Measurements from ENCODE around the gene EPB41L2. TPM values are rescaled to one million over a fixed set of nuclear protein-coding genes. Genes with fewer than 3 reads are reported as not detected.

Gene EPB41L2
- total RNA-seq, 1 experiment from 2014 or later: 199 TPM

DNA sequence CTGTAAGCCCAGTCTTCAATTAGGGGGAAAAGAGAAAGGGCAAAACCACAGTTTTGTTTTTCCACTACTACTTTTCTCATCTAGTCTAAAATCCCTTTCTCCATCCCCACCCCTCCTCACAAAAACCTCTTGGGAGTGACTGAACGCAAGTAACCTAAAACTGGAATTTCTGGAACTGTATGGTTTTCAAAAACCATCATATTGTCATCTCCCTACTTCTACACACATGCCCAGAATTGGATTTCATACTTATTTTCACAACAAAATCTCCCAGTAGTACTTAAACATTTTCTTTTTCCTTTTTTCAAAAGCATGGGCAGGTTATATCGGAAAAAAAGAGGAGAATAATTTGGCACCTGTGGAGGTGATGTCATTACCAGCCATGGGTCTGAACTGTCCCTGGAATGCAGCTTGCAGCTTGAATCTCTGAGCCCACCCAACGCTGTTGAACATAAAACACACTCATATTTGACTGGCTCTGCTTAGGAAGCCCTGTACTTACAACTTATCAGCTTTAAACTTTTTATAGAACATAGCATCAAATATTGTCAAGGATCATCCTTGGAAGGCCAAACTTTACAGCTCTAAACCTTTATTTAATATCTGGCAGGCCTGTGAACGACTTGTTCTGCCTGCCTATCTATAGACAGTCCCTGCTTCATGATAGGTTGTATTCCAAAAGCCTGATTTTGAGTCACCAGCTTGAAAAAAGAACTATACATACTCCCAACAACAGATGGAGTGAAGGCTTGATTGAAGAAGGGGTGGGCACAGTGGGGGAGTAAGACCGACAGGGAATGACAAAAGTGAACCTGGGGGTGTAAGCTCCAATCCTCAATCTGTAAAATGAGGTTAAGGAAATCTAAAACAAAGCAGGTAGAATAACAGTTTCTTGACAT is 59.3 kb downstream of the EPB41L2 start:
- intact Hi-C loops (cut with micrococcal nuclease; ENCODE audit: unreplicated experiment) (no loop called here), in situ Hi-C loops (cut with HindIII; ENCODE audit: low pct_unique_long_range_greater_than_20kb, low sequenced_read_pairs) (no loop called here)
- Histone ChIP-seq H3K4me3 (ENCODE audit: low read depth in 2 of 2, low read length in 2 of 2) (no peak overlapping the region), H3K27ac (ENCODE audit: low read length) (peak overlapping the region; percentile 52; the same call in 1 of the 2 replicates), H3K4me1 (ENCODE audit: control insufficient read depth, insufficient read depth, low read length) (peaks cover 52% of the 10 kb centered on the region), H3K27me3 (ENCODE audit: control insufficient read depth, insufficient read depth, low read length) (no peaks in the 10 kb centered on the region), H3K36me3 (ENCODE audit: control insufficient read depth, insufficient read depth, low read length) (no peaks in the 10 kb centered on the region), H3K9me3 (ENCODE audit: control insufficient read depth, insufficient read depth, low read depth, low read length) (peaks cover 5% of the 10 kb centered on the region; the same call in 1 of the 2 replicates)
- CTCF ChIA-PET: no interaction called here
- ATAC-seq (no peak), DNase-seq (ENCODE audit: low read depth, low spot score) (no peak)
- TF ChIP-seq POLR2AphosphoS5 (IDR thresholded peaks at IDR 0.05; ENCODE audit: low read depth, low read length) (no peak), TCF7L2 (IDR thresholded peaks at IDR 0.05; ENCODE audit: low read depth, low read length) (no peak), SIN3A (IDR thresholded peaks at IDR 0.05; ENCODE audit: borderline replicate concordance, insufficient read depth, low read depth, low read length) (no peak)
- TF ChIP-seq, protein P1, sequence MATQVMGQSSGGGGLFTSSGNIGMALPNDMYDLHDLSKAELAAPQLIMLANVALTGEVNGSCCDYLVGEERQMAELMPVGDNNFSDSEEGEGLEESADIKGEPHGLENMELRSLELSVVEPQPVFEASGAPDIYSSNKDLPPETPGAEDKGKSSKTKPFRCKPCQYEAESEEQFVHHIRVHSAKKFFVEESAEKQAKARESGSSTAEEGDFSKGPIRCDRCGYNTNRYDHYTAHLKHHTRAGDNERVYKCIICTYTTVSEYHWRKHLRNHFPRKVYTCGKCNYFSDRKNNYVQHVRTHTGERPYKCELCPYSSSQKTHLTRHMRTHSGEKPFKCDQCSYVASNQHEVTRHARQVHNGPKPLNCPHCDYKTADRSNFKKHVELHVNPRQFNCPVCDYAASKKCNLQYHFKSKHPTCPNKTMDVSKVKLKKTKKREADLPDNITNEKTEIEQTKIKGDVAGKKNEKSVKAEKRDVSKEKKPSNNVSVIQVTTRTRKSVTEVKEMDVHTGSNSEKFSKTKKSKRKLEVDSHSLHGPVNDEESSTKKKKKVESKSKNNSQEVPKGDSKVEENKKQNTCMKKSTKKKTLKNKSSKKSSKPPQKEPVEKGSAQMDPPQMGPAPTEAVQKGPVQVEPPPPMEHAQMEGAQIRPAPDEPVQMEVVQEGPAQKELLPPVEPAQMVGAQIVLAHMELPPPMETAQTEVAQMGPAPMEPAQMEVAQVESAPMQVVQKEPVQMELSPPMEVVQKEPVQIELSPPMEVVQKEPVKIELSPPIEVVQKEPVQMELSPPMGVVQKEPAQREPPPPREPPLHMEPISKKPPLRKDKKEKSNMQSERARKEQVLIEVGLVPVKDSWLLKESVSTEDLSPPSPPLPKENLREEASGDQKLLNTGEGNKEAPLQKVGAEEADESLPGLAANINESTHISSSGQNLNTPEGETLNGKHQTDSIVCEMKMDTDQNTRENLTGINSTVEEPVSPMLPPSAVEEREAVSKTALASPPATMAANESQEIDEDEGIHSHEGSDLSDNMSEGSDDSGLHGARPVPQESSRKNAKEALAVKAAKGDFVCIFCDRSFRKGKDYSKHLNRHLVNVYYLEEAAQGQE (IDR thresholded peaks at IDR 0.05; ENCODE audit: insufficient read depth in 1 of 2, low read depth in 2 of 2, low read length in 1 of 2): no peak
- TF ChIP-seq, protein P2, sequence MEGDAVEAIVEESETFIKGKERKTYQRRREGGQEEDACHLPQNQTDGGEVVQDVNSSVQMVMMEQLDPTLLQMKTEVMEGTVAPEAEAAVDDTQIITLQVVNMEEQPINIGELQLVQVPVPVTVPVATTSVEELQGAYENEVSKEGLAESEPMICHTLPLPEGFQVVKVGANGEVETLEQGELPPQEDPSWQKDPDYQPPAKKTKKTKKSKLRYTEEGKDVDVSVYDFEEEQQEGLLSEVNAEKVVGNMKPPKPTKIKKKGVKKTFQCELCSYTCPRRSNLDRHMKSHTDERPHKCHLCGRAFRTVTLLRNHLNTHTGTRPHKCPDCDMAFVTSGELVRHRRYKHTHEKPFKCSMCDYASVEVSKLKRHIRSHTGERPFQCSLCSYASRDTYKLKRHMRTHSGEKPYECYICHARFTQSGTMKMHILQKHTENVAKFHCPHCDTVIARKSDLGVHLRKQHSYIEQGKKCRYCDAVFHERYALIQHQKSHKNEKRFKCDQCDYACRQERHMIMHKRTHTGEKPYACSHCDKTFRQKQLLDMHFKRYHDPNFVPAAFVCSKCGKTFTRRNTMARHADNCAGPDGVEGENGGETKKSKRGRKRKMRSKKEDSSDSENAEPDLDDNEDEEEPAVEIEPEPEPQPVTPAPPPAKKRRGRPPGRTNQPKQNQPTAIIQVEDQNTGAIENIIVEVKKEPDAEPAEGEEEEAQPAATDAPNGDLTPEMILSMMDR (IDR thresholded peaks at IDR 0.05): no peak
- BruUV-seq (replicated peaks): no TSS peak
- POLR2A ChIA-PET: interaction anchor here (0.6 kb wide), 1 partner anchor 15 kb away, joined by 4 read pairs; no protein-coding TSS in a partner anchor

DNA sequence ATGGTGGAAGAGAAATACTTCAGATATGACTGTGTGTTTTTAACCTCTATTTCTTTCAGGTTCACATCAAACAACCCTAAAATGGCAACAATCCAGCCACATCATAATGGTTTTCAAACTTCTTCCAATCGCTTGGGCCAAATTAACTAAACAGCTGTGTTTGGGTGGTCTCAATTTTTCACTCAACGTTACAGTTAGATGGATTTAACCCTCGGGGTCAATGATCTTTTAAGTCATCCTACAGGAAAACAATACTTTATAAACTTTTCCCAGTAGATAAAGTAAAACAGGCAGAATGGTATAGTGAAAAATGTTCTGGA is 60.4 kb downstream of the EPB41L2 start:
- TF ChIP-seq, protein P1 (IDR thresholded peaks at IDR 0.05; ENCODE audit: insufficient read depth in 1 of 2, low read depth in 2 of 2, low read length in 1 of 2): no peak
- no peak for TF ChIP-seq TCF7L2 (IDR thresholded peaks at IDR 0.05; ENCODE audit: low read depth, low read length)
- TF ChIP-seq, protein P2 (IDR thresholded peaks at IDR 0.05): no peak
- Histone ChIP-seq H3K27me3 (ENCODE audit: control insufficient read depth, insufficient read depth, low read length) (no peaks in the 10 kb centered on the region), H3K9me3 (ENCODE audit: control insufficient read depth, insufficient read depth, low read depth, low read length) (no peaks in the 10 kb centered on the region; the same call in 1 of the 2 replicates), H3K4me3 (ENCODE audit: low read depth in 2 of 2, low read length in 2 of 2) (no peak overlapping the region), H3K4me1 (ENCODE audit: control insufficient read depth, insufficient read depth, low read length) (peaks cover 61% of the 10 kb centered on the region), H3K27ac (ENCODE audit: low read length) (peak overlapping the region; percentile 64; the same call in 1 of the 2 replicates), H3K36me3 (ENCODE audit: control insufficient read depth, insufficient read depth, low read length) (no peaks in the 10 kb centered on the region)
- no peak for ATAC-seq
- in situ Hi-C loops (cut with HindIII; ENCODE audit: low pct_unique_long_range_greater_than_20kb, low sequenced_read_pairs) (no loop called here), intact Hi-C loops (cut with micrococcal nuclease; ENCODE audit: unreplicated experiment) (no loop called here)
- DNase-seq (ENCODE audit: low read depth, low spot score): no peak
- POLR2A ChIA-PET: no interaction called here
- no TSS peak for BruUV-seq (replicated peaks)
- CTCF ChIA-PET: interaction anchor here (0.6 kb wide), 1 partner anchor 136 kb away, joined by 3 read pairs; no protein-coding TSS in a partner anchor
